ENCODE results near the gene EP400.

EP400 gene

DNA sequence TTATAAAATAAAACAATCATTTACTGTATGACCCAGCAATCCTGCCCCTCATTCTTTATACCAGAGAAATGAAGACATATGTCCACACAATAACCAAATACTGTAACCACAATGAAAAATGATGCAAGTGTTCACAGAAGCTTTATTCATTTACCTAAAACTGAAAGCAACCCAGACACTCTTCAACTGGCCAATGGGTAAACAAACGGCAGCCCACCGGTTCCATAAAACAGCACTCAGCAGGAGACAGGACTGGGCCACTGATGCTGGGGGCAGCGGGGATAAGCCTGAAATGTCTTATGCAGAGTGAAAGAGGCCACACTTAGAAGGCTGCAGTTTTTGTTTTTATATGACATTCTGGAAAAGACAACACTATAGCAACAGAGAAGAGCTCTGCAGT lies 179.3 kb downstream of the EP400 start:
- TF ChIP-seq, protein P1, sequence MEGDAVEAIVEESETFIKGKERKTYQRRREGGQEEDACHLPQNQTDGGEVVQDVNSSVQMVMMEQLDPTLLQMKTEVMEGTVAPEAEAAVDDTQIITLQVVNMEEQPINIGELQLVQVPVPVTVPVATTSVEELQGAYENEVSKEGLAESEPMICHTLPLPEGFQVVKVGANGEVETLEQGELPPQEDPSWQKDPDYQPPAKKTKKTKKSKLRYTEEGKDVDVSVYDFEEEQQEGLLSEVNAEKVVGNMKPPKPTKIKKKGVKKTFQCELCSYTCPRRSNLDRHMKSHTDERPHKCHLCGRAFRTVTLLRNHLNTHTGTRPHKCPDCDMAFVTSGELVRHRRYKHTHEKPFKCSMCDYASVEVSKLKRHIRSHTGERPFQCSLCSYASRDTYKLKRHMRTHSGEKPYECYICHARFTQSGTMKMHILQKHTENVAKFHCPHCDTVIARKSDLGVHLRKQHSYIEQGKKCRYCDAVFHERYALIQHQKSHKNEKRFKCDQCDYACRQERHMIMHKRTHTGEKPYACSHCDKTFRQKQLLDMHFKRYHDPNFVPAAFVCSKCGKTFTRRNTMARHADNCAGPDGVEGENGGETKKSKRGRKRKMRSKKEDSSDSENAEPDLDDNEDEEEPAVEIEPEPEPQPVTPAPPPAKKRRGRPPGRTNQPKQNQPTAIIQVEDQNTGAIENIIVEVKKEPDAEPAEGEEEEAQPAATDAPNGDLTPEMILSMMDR (IDR thresholded peaks at IDR 0.05; ENCODE audit: control insufficient read depth, extremely low read depth, insufficient read depth), result no peak
- no peak overlapping the region for H3K4me3 ChIP-seq (ENCODE audit: low read depth, low read length)
- DNase-seq (ENCODE audit: low read depth), result no peak

- TF ChIP-seq, protein P1 (IDR thresholded peaks at IDR 0.05; ENCODE audit: control insufficient read depth, extremely low read depth, insufficient read depth), result no peak
- no peak for DNase-seq (ENCODE audit: low read depth)
- H3K4me3 ChIP-seq (ENCODE audit: low read depth, low read length), result no peak overlapping the region
These were observed 180.9 kb downstream of the EP400 start for GRCh38 chr12:132130690-132131089.

Data from LNCaP clone FGC (cell line).